ENCODE results near the gene CCDC192.

The CCDC192 gene

DNA sequence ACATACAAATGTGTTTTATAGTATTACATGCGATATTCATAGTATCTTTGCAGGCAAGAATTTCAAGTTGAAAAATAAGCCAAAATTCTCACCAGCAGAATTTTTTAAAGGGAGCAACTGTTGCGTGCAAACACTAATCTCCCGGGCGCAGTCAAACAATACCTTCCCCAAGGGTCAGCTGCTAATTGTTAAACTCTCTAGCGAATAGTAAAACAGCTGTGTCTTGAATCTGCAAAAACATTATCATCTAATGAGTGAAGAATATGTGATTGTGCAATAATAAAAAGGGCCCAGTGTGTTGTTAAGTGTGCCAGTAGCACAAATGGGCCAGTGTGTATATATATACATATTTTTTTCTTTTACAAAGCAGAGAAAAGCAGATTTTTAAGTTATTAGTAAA, 131.4 kb downstream of the CCDC192 start:
- DNase-seq (ENCODE audit: low read depth) = peak; percentile 48
- H3K4me3 ChIP-seq (ENCODE audit: control insufficient read depth, low read depth, low read length) = no peak overlapping the region

DNA sequence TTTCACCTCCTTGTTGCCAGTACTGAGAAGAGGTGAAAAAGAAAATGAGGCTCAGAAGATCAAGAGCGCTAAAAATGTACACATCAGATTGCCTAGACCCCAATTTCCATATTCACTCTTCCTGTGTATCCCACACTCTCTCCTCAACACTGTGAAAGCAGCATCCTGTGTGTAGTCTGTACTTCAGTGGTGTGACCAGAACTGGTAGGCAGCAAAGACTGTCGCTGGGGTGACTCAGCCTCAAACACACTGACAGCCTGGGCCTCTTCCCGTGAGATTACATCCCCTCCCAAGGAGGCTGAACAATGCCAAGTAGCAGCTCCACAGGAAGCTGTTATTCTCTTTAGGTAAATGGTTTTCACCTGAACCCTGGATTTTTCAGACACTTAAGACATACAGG, 135.5 kb downstream of the CCDC192 start:
- no peak for DNase-seq (ENCODE audit: low read depth)
- H3K4me3 ChIP-seq (ENCODE audit: control insufficient read depth, low read depth, low read length) = no peak overlapping the region
- TF ChIP-seq, protein P1, sequence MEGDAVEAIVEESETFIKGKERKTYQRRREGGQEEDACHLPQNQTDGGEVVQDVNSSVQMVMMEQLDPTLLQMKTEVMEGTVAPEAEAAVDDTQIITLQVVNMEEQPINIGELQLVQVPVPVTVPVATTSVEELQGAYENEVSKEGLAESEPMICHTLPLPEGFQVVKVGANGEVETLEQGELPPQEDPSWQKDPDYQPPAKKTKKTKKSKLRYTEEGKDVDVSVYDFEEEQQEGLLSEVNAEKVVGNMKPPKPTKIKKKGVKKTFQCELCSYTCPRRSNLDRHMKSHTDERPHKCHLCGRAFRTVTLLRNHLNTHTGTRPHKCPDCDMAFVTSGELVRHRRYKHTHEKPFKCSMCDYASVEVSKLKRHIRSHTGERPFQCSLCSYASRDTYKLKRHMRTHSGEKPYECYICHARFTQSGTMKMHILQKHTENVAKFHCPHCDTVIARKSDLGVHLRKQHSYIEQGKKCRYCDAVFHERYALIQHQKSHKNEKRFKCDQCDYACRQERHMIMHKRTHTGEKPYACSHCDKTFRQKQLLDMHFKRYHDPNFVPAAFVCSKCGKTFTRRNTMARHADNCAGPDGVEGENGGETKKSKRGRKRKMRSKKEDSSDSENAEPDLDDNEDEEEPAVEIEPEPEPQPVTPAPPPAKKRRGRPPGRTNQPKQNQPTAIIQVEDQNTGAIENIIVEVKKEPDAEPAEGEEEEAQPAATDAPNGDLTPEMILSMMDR (IDR thresholded peaks at IDR 0.05; ENCODE audit: control insufficient read depth, insufficient read depth, low read depth, low read length, missing control alignments) = no peak

More for the DNA sequence above, 131.4 kb downstream of the CCDC192 start:
- TF ChIP-seq, protein P1 (IDR thresholded peaks at IDR 0.05; ENCODE audit: control insufficient read depth, insufficient read depth, low read depth, low read length, missing control alignments) = no peak

DNA sequence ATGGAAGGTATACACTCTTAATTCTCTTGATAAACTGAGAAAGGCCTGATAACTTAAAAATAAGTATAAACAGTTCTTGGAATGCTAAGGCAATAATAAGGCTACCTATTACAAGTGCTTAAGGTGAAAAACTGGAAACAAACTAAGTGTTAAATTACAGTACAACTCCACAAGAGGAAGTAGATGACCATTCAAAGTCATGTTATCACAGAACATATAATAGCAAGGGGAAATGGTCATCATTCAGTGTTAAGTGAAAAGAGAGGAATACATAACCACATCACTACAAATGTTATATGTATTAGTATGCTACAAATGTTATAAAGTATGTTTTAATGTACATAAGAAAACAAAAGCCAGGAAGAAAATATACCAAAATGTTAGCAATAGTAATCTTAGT, 135.9 kb downstream of the CCDC192 start:
- TF ChIP-seq, protein P1 (IDR thresholded peaks at IDR 0.05; ENCODE audit: control insufficient read depth, insufficient read depth, low read depth, low read length, missing control alignments) = no peak
- DNase-seq (ENCODE audit: low read depth) = no peak
- H3K4me3 ChIP-seq (ENCODE audit: control insufficient read depth, low read depth, low read length) = no peak overlapping the region

DNA sequence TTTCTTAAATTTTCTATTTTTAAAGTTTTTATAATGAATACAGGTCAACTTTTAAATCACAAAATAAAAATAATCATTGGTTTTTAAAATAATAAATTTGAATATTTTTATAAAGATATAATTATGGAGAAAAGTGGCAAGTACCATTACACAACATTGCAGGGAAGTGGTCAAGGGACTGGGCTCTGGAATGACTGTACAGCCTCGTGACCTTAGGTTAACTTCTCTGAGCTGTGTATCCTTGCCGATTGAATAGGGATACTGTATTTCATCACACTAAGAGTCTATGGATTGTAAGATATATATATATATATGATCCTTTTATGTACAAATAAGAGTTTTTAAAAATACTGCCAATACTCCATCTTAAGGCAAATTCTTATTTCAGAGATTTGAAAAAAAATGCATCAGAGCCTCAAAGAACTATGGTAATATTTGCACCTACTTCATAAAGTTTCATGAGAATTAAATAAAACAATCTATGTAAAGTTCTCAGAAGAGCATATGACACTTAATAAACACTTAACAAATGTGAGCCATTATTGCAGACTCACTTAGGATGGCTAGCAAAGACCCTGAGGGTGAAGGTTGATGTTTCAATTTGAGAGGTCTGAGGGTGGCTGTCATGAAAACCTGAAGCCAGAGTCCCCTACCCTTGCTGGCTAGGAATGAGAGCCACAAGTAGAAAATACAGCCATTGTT, 136.5 kb downstream of the CCDC192 start:
- TF ChIP-seq, protein P1 (IDR thresholded peaks at IDR 0.05; ENCODE audit: control insufficient read depth, insufficient read depth, low read depth, low read length, missing control alignments) = no peak
- no peak for DNase-seq (ENCODE audit: low read depth)
- H3K4me3 ChIP-seq (ENCODE audit: control insufficient read depth, low read depth, low read length) = no peak overlapping the region

DNA sequence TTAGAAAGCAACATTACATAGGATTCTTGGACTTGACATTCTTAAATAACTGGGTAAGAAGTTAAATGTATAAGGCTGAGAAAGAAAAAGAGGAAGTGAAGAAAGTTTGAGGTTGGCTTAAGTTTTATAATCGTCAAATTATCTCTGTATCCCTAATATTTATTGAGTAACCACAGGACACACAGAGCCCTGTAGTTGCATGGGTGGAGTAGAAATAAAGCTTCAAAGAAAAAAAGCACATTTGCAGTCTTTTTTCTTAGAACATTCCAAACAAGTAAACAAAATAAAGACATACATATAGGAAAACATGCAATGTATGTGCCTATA, 137.0 kb downstream of the CCDC192 start:
- no peak overlapping the region for H3K4me3 ChIP-seq (ENCODE audit: control insufficient read depth, low read depth, low read length)
- TF ChIP-seq, protein P1 (IDR thresholded peaks at IDR 0.05; ENCODE audit: control insufficient read depth, insufficient read depth, low read depth, low read length, missing control alignments) = no peak
- no peak for DNase-seq (ENCODE audit: low read depth)

- TF ChIP-seq, protein P1 (IDR thresholded peaks at IDR 0.05; ENCODE audit: control insufficient read depth, insufficient read depth, low read depth, low read length, missing control alignments) = no peak
- no peak for DNase-seq (ENCODE audit: low read depth)
- no peak overlapping the region for H3K4me3 ChIP-seq (ENCODE audit: control insufficient read depth, low read depth, low read length)
Measured at GRCh38 chr5:127840809-127841208, 137.6 kb downstream of the CCDC192 start.
